Common myeloid progenitor, CD34-positive (primary cell): ENCODE measurements around the gene HPSE.
"Not testable (repeated sequence)": the region's sequence is repeated elsewhere in the genome, so short reads cannot be mapped to it uniquely, and the experiment has no call there.

Experiments
- CTCF ChIA-PET: fragments of 350-600 bp; sonication (Branson Sonifier 250); formaldehyde crosslinking; loops from one replicate; lab custom pipeline; 2021; ENCODE audit warnings: antibody characterized with exemption; lab: Charles Lee
- POLR2A ChIA-PET: fragments of 350-600 bp; sonication (Branson Sonifier 250); formaldehyde crosslinking; loops from one replicate; lab custom pipeline; 2021; ENCODE audit warnings: antibody characterized with exemption; lab: Charles Lee
- DNase-seq, 3 donors: peaks; one replicate each; pipeline versions ENCODE4 v3.0.0 to v3.0.0-alpha.2; 2013
- H3K27ac ChIP-seq, 2 experiments: 1 replicate in 1 of 2; 2 replicates in 1 of 2; pipeline ENCODE4 v1.7.0; 2013; ENCODE audit warnings: inconsistent platforms in 2 of 2, low read length in 2 of 2, mild to moderate bottlenecking in 2 of 2, low read depth in 1 of 2, moderate library complexity in 1 of 2; ENCODE audit not compliant: severe bottlenecking in 2 of 2, insufficient read depth in 1 of 2, poor library complexity in 1 of 2
- H3K27me3 ChIP-seq, 5 experiments: replicated peaks in 2 of 5; 1 replicate in 3 of 5; 2 replicates in 2 of 5; pipeline versions ENCODE4 v1.6.1 to v1.7.0; 2013; ENCODE audit warnings: low read length in 4 of 5, mild to moderate bottlenecking in 2 of 5, moderate library complexity in 2 of 5, inconsistent platforms in 1 of 5; ENCODE audit not compliant: insufficient read depth in 5 of 5, control insufficient read depth in 4 of 5
- H3K36me3 ChIP-seq, 4 experiments: 1 replicate in 2 of 4; 2 replicates in 2 of 4; pipeline versions ENCODE4 v1.6.1 to v1.7.0; 2013; ENCODE audit warnings: low read length in 3 of 4, control low read depth in 1 of 4, mild to moderate bottlenecking in 1 of 4; ENCODE audit not compliant: control insufficient read depth in 4 of 4, insufficient read depth in 4 of 4
- H3K4me1 ChIP-seq, 4 experiments: 1 replicate in 3 of 4; 2 replicates in 1 of 4; pipeline versions ENCODE4 v1.6.1 to v1.7.1; 2013; ENCODE audit warnings: low read length in 3 of 4, mild to moderate bottlenecking in 3 of 4, control low read depth in 1 of 4, inconsistent platforms in 1 of 4, moderate library complexity in 1 of 4; ENCODE audit not compliant: control insufficient read depth in 4 of 4, insufficient read depth in 4 of 4; ENCODE audit errors: control extremely low read depth in 1 of 4
- H3K4me3 ChIP-seq, 7 experiments: 1 replicate in 4 of 7; 2 replicates in 3 of 7; pipeline versions ENCODE4 v1.5.1 to v1.7.0; 2013; ENCODE audit warnings: mild to moderate bottlenecking in 7 of 7, low read length in 6 of 7, moderate library complexity in 6 of 7, inconsistent platforms in 2 of 7, low read depth in 2 of 7, control low read depth in 1 of 7; ENCODE audit not compliant: insufficient read depth in 4 of 7, control insufficient read depth in 1 of 7; ENCODE audit errors: extremely low read depth in 1 of 7
- H3K9me3 ChIP-seq, 5 experiments: 1 replicate in 4 of 5; 2 replicates in 1 of 5; pipeline versions ENCODE4 v1.6.1 to v1.7.1; 2013; ENCODE audit warnings: low read length in 4 of 5, mild to moderate bottlenecking in 2 of 5, inconsistent platforms in 1 of 5, low read depth in 1 of 5, moderate library complexity in 1 of 5; ENCODE audit not compliant: control insufficient read depth in 4 of 5, insufficient read depth in 2 of 5; ENCODE audit errors: control extremely low read depth in 1 of 5
- WGBS: methylation state at CpG from one replicate; pipeline ENCODE4 v1.1.5; 2013; ENCODE audit not compliant: insufficient coverage; 5-methylcytosine and 5-hydroxymethylcytosine counted together

The HPSE gene

GRCh38 chr4:83293305-83294046, 41.2 kb downstream of the HPSE start:
- Histone ChIP-seq H3K27me3 (no peaks in the 10 kb centered on the region), H3K9me3 (peaks cover 0 to 6% (median 0%) of the 10 kb centered on the region in 5 experiments), H3K36me3 (no peaks in the 10 kb centered on the region), H3K4me1 (peaks cover 8 to 18% (median 15%) of the 10 kb centered on the region in 4 experiments), H3K27ac (no peak overlapping the region), H3K4me3 (no peak overlapping the region)
- ChIA-PET CTCF (interaction anchor here (1.2 to 3.0 kb wide), 10 partner anchors 9 to 258 kb away, joined by 3 to 16 read pairs (median 4); partner anchors contain the start of genes COPS4 and COQ2), POLR2A (interaction anchor here (1.1 kb wide), 1 partner anchor 26 kb away, joined by 3 read pairs; no protein-coding TSS in a partner anchor)
- no peak for DNase-seq
- 94% methylated on average over 3 of the region's 8 CpGs for WGBS

GRCh38 chr4:83290059-83290774, 44.4 kb downstream of the HPSE start:
- H3K27ac ChIP-seq, POLR2A ChIA-PET, H3K9me3 ChIP-seq, H3K4me3 ChIP-seq, H3K36me3 ChIP-seq, DNase-seq, H3K27me3 ChIP-seq: not testable (repeated sequence)
- H3K4me1 ChIP-seq = peaks cover 6 to 11% (median 8%) of the 10 kb centered on the region in 4 experiments
- WGBS = 90% methylated on average over 2 of the region's 3 CpGs
- CTCF ChIA-PET = interaction anchor here (1.4 kb wide), 2 partner anchors 19 to 58 kb away, joined by 3 to 4 read pairs; no protein-coding TSS in a partner anchor

- POLR2A ChIA-PET, H3K27me3 ChIP-seq, H3K4me3 ChIP-seq, DNase-seq, H3K27ac ChIP-seq, CTCF ChIA-PET, H3K9me3 ChIP-seq, H3K36me3 ChIP-seq: not testable (repeated sequence)
- H3K4me1 ChIP-seq = peaks cover 10 to 24% (median 17%) of the 10 kb centered on the region in 4 experiments
- 30% methylated on average over 1 of the region's 1 CpG for WGBS
Measured at GRCh38 chr4:83288381-83288780, 46.3 kb downstream of the HPSE start.

GRCh38 chr4:83285055-83285407, 49.6 kb downstream of the HPSE start:
- Histone ChIP-seq H3K27me3 (no peaks in the 10 kb centered on the region), H3K4me1 (peaks cover 19 to 51% (median 39%) of the 10 kb centered on the region in 4 experiments), H3K9me3 (peaks cover 0 to 2% (median 0%) of the 10 kb centered on the region in 5 experiments), H3K27ac (peak overlapping the region; percentile 94 to 96), H3K4me3 (peak overlapping the region in 6 of 7 experiments; percentile 68 to 88 (median 84)), H3K36me3 (no peaks in the 10 kb centered on the region)
- CTCF ChIA-PET = interaction anchor here (0.8 to 6.3 kb wide), 19 partner anchors 7 to 240 kb away, joined by 3 to 50 read pairs (median 4); partner anchors contain the start of genes HELQ and MRPS18C
- POLR2A ChIA-PET = interaction anchor here (0.8 to 2.2 kb wide), 6 partner anchors 11 to 856 kb away, joined by 3 to 7 read pairs (median 4); partner anchors contain the start of gene THAP9
- WGBS = 0% methylated on average over 6 of the region's 9 CpGs
- peak; percentile 70 to 94 (median 93) for DNase-seq

GRCh38 chr4:83284193-83285054, 50.2 kb downstream of the HPSE start, which contains the start of gene COQ2:
TSS of gene COQ2 (minus strand) at chr4:83284798. CDS start at chr4:83284764, 34 bp downstream.
- ChIA-PET POLR2A (interaction anchor here (0.8 to 2.2 kb wide), 7 partner anchors 12 to 855 kb away, joined by 3 to 7 read pairs (median 4); partner anchors contain the start of gene THAP9), CTCF (interaction anchor here (0.8 to 6.3 kb wide), 23 partner anchors 8 to 239 kb away, joined by 3 to 50 read pairs (median 4); partner anchors contain the start of genes HELQ and MRPS18C)
- H3K27ac ChIP-seq = peak within 1 kb of the TSS; percentile 94 to 96
- DNase-seq = peak; percentile 95
- H3K36me3 ChIP-seq = no peaks in the 10 kb centered on the region
- H3K9me3 ChIP-seq = peaks cover 0 to 1% (median 0%) of the 10 kb centered on the region in 5 experiments
- WGBS = under 1% methylated on average over 56 of the region's 76 CpGs
- H3K27me3 ChIP-seq = no peaks in the 10 kb centered on the region
- H3K4me1 ChIP-seq = peaks cover 19 to 51% (median 39%) of the 10 kb centered on the region in 4 experiments
- H3K4me3 ChIP-seq = peak within 1 kb of the TSS; percentile 68 to 88 (median 84)

- H3K4me1 ChIP-seq = peaks cover 19 to 51% (median 39%) of the 10 kb centered on the region in 4 experiments
- WGBS = 94% methylated on average over 7 of the region's 7 CpGs
- ChIA-PET CTCF (interaction anchor here (0.7 to 6.3 kb wide), 14 partner anchors 9 to 212 kb away, joined by 3 to 50 read pairs (median 4); partner anchors contain the start of genes HELQ and MRPS18C), POLR2A (no interaction called here)
- no peak overlapping the region for H3K27ac ChIP-seq
- H3K4me3 ChIP-seq = peak overlapping the region in 2 of 7 experiments; percentile 84 to 88
- no peaks in the 10 kb centered on the region for H3K9me3 ChIP-seq
- no peaks in the 10 kb centered on the region for H3K27me3 ChIP-seq
- no peak for DNase-seq
- H3K36me3 ChIP-seq = peaks cover under 1 to 7% (median 4%) of the 10 kb centered on the region in 4 experiments
Measured at GRCh38 chr4:83283181-83283580, 51.5 kb downstream of the HPSE start.
